GM19438 (cell line): ENCODE results near the gene POLE2.
A peak's percentile ranks its signal among the peaks of the same experiment; 100 is the strongest.
"Not testable (repeated sequence)": the region's sequence is repeated elsewhere in the genome, so short reads cannot be mapped to it uniquely, and the experiment has no call there.

Experiments
- ATAC-seq: cut with Tn5 transposase; IDR thresholded peaks from one replicate; pipeline ENCODE4 v1.9.1; 2021; ENCODE audit warnings: low read depth; ENCODE audit not compliant: unreplicated experiment

POLE2 gene

GRCh38 chr14:49659526-49660455 is 28.2 kb downstream of the POLE2 start:
- no peak for ATAC-seq

- ATAC-seq = not testable (repeated sequence)
Measured at GRCh38 chr14:49657500-49657899, 30.5 kb downstream of the POLE2 start.

- ATAC-seq = no peak
Measured at GRCh38 chr14:49654511-49654910, 33.5 kb downstream of the POLE2 start.

GRCh38 chr14:49653508-49653907 is 34.5 kb downstream of the POLE2 start:
- no peak for ATAC-seq

- no peak for ATAC-seq
Measured at GRCh38 chr14:49642163-49642562, 45.9 kb downstream of the POLE2 start.

GRCh38 chr14:49641697-49642129 is 46.3 kb downstream of the POLE2 start:
- no peak for ATAC-seq

GRCh38 chr14:49640540-49641417 is 47.2 kb downstream of the POLE2 start:
- no peak for ATAC-seq

GRCh38 chr14:49637534-49638078 is 50.4 kb downstream of the POLE2 start:
- ATAC-seq = no peak

- no peak for ATAC-seq
Measured at GRCh38 chr14:49636866-49637265, 51.1 kb downstream of the POLE2 start.

GRCh38 chr14:49634547-49635334 is 53.3 kb downstream of the POLE2 start, which contains the start of gene DNAAF2:
Gene DNAAF2 (minus strand): TSS chr14:49635244. CDS start chr14:49635149, 95 bp downstream.
- ATAC-seq = peak; percentile 26

GRCh38 chr14:49633640-49634546 is 54.1 kb downstream of the POLE2 start:
- peak; percentile 74 for ATAC-seq

- ATAC-seq = no peak
Measured at GRCh38 chr14:49623941-49624839, 63.8 kb downstream of the POLE2 start.

- no peak for ATAC-seq
Measured at GRCh38 chr14:49623387-49623786, 64.6 kb downstream of the POLE2 start.

GRCh38 chr14:49622022-49622607 is 65.9 kb downstream of the POLE2 start:
- ATAC-seq = no peak

GRCh38 chr14:49621114-49621881 is 66.7 kb downstream of the POLE2 start:
- peak; percentile 36 for ATAC-seq

- peak; percentile 91 for ATAC-seq
Measured at GRCh38 chr14:49620182-49621113, 67.6 kb downstream of the POLE2 start, which contains the start of the genes MGAT2 and RPL36AL. Gene MGAT2 (plus strand): TSS chr14:49620799. CDS start chr14:49621269, 470 bp downstream. Gene RPL36AL (minus strand): TSS chr14:49620626. CDS start chr14:49619104, 1,522 bp downstream.
